Measurements from ENCODE around the gene ADGRB3.

- no peak for TF ChIP-seq CTCF (IDR thresholded peaks at IDR 0.05; ENCODE audit: extremely low read depth in 1 of 2, insufficient read depth in 1 of 2, low read depth in 1 of 2, low read length in 2 of 2)
- no peak for TF ChIP-seq POLR2AphosphoS5 (IDR thresholded peaks at IDR 0.05; ENCODE audit: insufficient read depth, low read depth, low read length)
- TF ChIP-seq EZH2 (IDR thresholded peaks at IDR 0.05; ENCODE audit: borderline replicate concordance, low read depth, low read length, severe bottlenecking), result no peak
- TF ChIP-seq FOS (IDR thresholded peaks at IDR 0.05; ENCODE audit: borderline replicate concordance, insufficient read depth, low read length), result no peak
- no peak for TF ChIP-seq POLR2A (IDR thresholded peaks at IDR 0.05; ENCODE audit: low read depth, low read length)
- no peak for TF ChIP-seq MAX (IDR thresholded peaks at IDR 0.05; ENCODE audit: insufficient read depth, insufficient read length)
These were observed 407.2 kb downstream of the ADGRB3 start for GRCh38 chr6:69042297-69042696.
